Activated CD8-positive, alpha-beta T cell treated with anti-CD3 and anti-CD28 coated beads for 36 hours (primary cell): Measurements from ENCODE around the gene TRIO. TPM values are rescaled to one million over a fixed set of nuclear protein-coding genes. Genes with fewer than 3 reads are reported as not detected.

Source experiments
- ATAC-seq: fragments of 200-7000 bp; cut with Tn5 transposase; one replicate; pipeline ENCODE4 v1.10.0; 2021; ENCODE audit warnings: mild to moderate bottlenecking, moderate library complexity
- CTCF ChIA-PET: fragments of 350-600 bp; sonication (Branson Sonifier 250); formaldehyde crosslinking; loops from one replicate; lab custom pipeline; 2021; ENCODE audit warnings: antibody characterized with exemption; lab: Charles Lee
- POLR2A ChIA-PET: fragments of 350-600 bp; sonication (Branson Sonifier 250); formaldehyde crosslinking; loops from one replicate; lab custom pipeline; 2021; ENCODE audit warnings: antibody characterized with exemption; lab: Charles Lee
- DNase-seq: peaks from one replicate; pipeline ENCODE4 v3.0.0-alpha.2; 2020
- H3K27ac Mint-ChIP-seq: one replicate; pipeline ENCODE4 v1.8.0; 2021; ENCODE audit warnings: mild to moderate bottlenecking, mixed read lengths
- H3K27me3 Mint-ChIP-seq: one replicate; pipeline ENCODE4 v1.8.0; 2021; ENCODE audit warnings: mixed read lengths
- H3K36me3 Mint-ChIP-seq: one replicate; pipeline ENCODE4 v1.8.0; 2021; ENCODE audit warnings: low read depth, mixed read lengths
- H3K4me1 Mint-ChIP-seq: one replicate; pipeline ENCODE4 v1.8.0; 2021; ENCODE audit warnings: low read depth, mixed read lengths
- H3K4me3 Mint-ChIP-seq: one replicate; pipeline ENCODE4 v1.8.0; 2021; ENCODE audit warnings: mild to moderate bottlenecking, moderate library complexity, mixed read lengths
- H3K9me3 Mint-ChIP-seq: one replicate; pipeline ENCODE4 v1.8.0; 2021; ENCODE audit warnings: mixed read lengths
- CTCF ChIP-seq: fragments of 200-600 bp; IDR thresholded peaks from one replicate; pipeline ENCODE4 v1.8.0; 2022; ENCODE audit warnings: antibody characterized with exemption, mild to moderate bottlenecking
- intact Hi-C: fragments of 100-400 bp; cut with micrococcal nuclease; formaldehyde crosslinking; loops from one replicate; pipeline ENCODE4 v1.10.0; 2022
- total RNA-seq, 2 experiments: library from RNA; stranded (reverse); gene quantifications; one replicate each; pipeline ENCODE4 v1.2.3, GENCODE V29; 2021

Gene TRIO
- total RNA-seq, 2 experiments from 2014 or later = 11.4 to 11.5 TPM

GRCh38 chr5:14425559-14425958 is 282.4 kb downstream of the TRIO start:
- Mint-ChIP-seq H3K9me3 (no peaks in the 10 kb centered on the region), H3K36me3 (peaks cover 3% of the 10 kb centered on the region), H3K27me3 (no peaks in the 10 kb centered on the region), H3K4me1 (peaks cover 26% of the 10 kb centered on the region), H3K27ac (peak overlapping the region; percentile 93), H3K4me3 (no peak overlapping the region)
- CTCF ChIA-PET = interaction anchor here (0.9 kb wide), 1 partner anchor 223 kb away, joined by 3 read pairs; no protein-coding TSS in a partner anchor
- no peak for DNase-seq
- POLR2A ChIA-PET = no interaction called here
- ATAC-seq = no peak
- TF ChIP-seq CTCF = no peak
- intact Hi-C loops = no loop called here

- Mint-ChIP-seq H3K27me3 (no peaks in the 10 kb centered on the region), H3K4me3 (no peak overlapping the region), H3K27ac (no peak overlapping the region), H3K4me1 (peaks cover 26% of the 10 kb centered on the region), H3K9me3 (no peaks in the 10 kb centered on the region), H3K36me3 (peaks cover 3% of the 10 kb centered on the region)
- ChIA-PET CTCF (interaction anchor here (0.9 to 1.3 kb wide), 2 partner anchors 222 kb away, joined by 3 read pairs; no protein-coding TSS in a partner anchor), POLR2A (interaction anchor here (1.3 kb wide), 1 partner anchor 10 kb away, joined by 6 read pairs; no protein-coding TSS in a partner anchor)
- ATAC-seq (no peak), DNase-seq (no peak)
- TF ChIP-seq CTCF = no peak
- intact Hi-C loops = no loop called here
Observed at GRCh38 chr5:14426521-14426920, 283.4 kb downstream of the TRIO start.

GRCh38 chr5:14428302-14429081 is 285.4 kb downstream of the TRIO start:
- intact Hi-C loops = no loop called here
- no peak overlapping the region for H3K4me3 Mint-ChIP-seq
- TF ChIP-seq CTCF = no peak
- no peak overlapping the region for H3K27ac Mint-ChIP-seq
- no peak for ATAC-seq
- CTCF ChIA-PET = no interaction called here
- no peaks in the 10 kb centered on the region for H3K27me3 Mint-ChIP-seq
- POLR2A ChIA-PET = interaction anchor here (0.6 to 1.1 kb wide), 4 partner anchors 10 to 239 kb away, joined by 3 to 4 read pairs (median 3); no protein-coding TSS in a partner anchor
- DNase-seq = no peak
- H3K4me1 Mint-ChIP-seq = peaks cover 18% of the 10 kb centered on the region
- H3K9me3 Mint-ChIP-seq = no peaks in the 10 kb centered on the region
- H3K36me3 Mint-ChIP-seq = no peaks in the 10 kb centered on the region

GRCh38 chr5:14429101-14430050 is 286.2 kb downstream of the TRIO start:
- no peaks in the 10 kb centered on the region for H3K9me3 Mint-ChIP-seq
- H3K4me1 Mint-ChIP-seq = peaks cover 14% of the 10 kb centered on the region
- ChIA-PET CTCF (no interaction called here), POLR2A (interaction anchor here (1.0 to 1.1 kb wide), 2 partner anchors 14 to 33 kb away, joined by 3 to 4 read pairs; no protein-coding TSS in a partner anchor)
- intact Hi-C loops = no loop called here
- no peaks in the 10 kb centered on the region for H3K27me3 Mint-ChIP-seq
- no peak for TF ChIP-seq CTCF
- no peaks in the 10 kb centered on the region for H3K36me3 Mint-ChIP-seq
- DNase-seq (no peak), ATAC-seq (no peak)
- H3K27ac Mint-ChIP-seq = no peak overlapping the region
- H3K4me3 Mint-ChIP-seq = no peak overlapping the region
